ENCODE results near the gene SC5D. TPM values are rescaled to one million over a fixed set of nuclear protein-coding genes. Genes with fewer than 3 reads are reported as not detected.
A peak's percentile ranks its signal among the peaks of the same experiment; 100 is the strongest.

The SC5D gene
- total RNA-seq, 1 donor from 2014 or later = 55.3 TPM

DNA sequence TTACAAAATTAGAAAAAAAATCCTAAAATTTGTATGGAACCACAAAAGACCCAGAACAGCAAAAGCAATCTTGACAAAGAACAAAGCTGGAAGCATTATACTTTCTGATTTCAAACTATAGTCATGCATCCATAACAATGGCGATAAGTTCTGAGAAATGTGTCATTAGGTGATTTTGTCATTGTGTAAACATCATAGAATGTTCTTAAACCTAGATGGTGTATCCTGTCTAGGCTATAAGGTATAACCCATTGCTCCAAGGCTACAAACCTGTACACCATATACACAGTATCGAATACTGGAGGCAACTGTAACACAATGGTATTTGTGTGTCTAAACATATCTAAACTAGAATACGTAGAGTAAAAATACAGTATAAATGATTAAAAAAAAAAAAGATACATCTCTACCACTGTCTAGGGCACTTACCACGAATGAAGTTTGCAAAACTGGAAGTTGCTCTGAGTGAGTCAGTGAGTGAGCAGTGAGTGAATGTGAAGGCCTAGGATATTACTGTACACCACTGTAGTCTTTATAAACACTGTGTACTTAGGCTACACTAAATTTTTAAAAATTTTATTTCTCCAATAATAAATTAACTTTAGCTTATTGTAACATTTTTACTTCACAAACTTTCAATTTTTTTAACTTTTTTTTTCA, 18.1 kb upstream of the SC5D start:
- Histone ChIP-seq H3K4me3 (ENCODE audit: low read depth, low read length) (no peak overlapping the region), H3K36me3 (ENCODE audit: control insufficient read depth, insufficient read depth, low read length) (no peaks in the 10 kb centered on the region), H3K27me3 (ENCODE audit: control insufficient read depth, insufficient read depth, low read length) (no peaks in the 10 kb centered on the region)
- TF ChIP-seq, protein P1, sequence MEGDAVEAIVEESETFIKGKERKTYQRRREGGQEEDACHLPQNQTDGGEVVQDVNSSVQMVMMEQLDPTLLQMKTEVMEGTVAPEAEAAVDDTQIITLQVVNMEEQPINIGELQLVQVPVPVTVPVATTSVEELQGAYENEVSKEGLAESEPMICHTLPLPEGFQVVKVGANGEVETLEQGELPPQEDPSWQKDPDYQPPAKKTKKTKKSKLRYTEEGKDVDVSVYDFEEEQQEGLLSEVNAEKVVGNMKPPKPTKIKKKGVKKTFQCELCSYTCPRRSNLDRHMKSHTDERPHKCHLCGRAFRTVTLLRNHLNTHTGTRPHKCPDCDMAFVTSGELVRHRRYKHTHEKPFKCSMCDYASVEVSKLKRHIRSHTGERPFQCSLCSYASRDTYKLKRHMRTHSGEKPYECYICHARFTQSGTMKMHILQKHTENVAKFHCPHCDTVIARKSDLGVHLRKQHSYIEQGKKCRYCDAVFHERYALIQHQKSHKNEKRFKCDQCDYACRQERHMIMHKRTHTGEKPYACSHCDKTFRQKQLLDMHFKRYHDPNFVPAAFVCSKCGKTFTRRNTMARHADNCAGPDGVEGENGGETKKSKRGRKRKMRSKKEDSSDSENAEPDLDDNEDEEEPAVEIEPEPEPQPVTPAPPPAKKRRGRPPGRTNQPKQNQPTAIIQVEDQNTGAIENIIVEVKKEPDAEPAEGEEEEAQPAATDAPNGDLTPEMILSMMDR (IDR thresholded peaks at IDR 0.05; ENCODE audit: insufficient read depth, low read length, severe bottlenecking) = no peak
- peak; percentile 85 for DNase-seq (ENCODE audit: low read depth)
- no peak for FAIRE-seq

DNA sequence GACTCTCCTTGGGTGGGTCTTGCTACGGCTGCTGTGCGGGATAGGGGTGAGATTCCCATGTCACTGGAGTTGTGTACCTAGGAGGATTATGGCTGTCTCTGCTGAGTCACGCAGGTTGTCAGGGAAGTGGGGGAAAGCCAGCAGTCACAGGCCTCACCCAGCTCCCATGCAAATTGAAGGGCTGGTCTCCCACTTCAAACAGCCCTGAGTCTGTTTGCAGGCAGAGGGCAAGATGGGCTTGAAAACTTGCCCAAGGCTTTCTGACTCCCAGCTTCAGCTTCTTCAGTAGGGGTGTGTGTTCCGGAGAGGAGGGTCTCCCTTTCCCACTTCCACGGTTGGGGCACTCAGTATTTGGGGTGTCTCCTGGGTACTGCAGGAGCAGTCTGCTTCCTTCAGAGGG, 10.9 kb upstream of the SC5D start:
- FAIRE-seq = no peak
- Histone ChIP-seq H3K27me3 (ENCODE audit: control insufficient read depth, insufficient read depth, low read length) (no peaks in the 10 kb centered on the region), H3K4me3 (ENCODE audit: low read depth, low read length) (no peak overlapping the region), H3K36me3 (ENCODE audit: control insufficient read depth, insufficient read depth, low read length) (no peaks in the 10 kb centered on the region)
- TF ChIP-seq, protein P1 (IDR thresholded peaks at IDR 0.05; ENCODE audit: insufficient read depth, low read length, severe bottlenecking) = no peak
- peak; percentile 9 for DNase-seq (ENCODE audit: low read depth)

DNA sequence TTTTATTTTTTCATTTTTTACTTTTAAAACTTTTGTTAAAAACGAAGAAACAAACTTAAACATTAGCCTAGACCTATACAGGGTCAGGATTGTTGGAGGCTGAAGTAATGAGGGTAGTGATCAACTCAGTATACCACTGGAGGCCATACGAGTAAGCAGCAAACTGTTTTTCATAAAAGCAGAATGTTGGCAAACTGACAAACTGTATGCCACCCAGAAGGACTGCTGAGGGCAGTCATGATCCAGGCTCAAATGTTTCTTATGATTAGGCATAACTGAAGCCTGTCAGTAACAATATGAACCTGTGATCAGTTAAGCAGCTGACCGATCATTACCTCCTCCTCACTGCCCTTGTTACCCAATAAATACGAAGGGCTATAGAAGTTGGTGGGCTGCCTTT, 10.2 kb upstream of the SC5D start:
- Histone ChIP-seq H3K4me3 (ENCODE audit: low read depth, low read length) (no peak overlapping the region), H3K36me3 (ENCODE audit: control insufficient read depth, insufficient read depth, low read length) (no peaks in the 10 kb centered on the region), H3K27me3 (ENCODE audit: control insufficient read depth, insufficient read depth, low read length) (no peaks in the 10 kb centered on the region)
- TF ChIP-seq, protein P1 (IDR thresholded peaks at IDR 0.05; ENCODE audit: insufficient read depth, low read length, severe bottlenecking) = no peak
- FAIRE-seq = no peak
- peak; percentile 57 for DNase-seq (ENCODE audit: low read depth)

DNA sequence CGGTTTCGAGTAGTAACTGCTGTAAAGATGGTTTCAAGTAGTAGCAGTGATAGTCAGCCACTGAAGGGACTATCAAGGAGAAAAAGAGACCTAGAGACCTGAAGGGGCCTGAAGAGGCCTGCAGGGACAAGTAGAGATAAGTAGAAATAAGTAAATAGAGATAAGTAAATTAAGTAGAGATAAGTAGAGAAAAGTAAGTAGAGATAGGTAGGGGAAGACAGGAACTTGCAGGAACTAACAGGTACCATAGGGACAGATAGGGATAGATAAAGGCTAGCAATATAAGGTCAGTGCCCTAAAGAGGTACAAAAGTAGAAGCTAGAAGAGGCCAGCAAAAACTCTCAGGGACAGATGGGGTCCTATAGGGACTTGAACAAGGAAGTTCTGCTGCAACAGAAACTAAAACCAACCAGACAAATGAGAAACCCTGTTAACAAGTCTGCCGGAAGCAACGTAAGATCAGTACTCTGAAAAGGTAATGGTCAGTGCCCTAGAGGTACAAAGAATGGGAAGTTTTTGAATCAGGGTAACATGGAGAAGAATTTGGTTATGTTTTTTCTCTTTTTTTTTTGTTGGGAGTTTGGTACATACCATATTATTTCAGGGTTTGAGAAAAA, 9.6 kb upstream of the SC5D start:
- Histone ChIP-seq H3K27me3 (ENCODE audit: control insufficient read depth, insufficient read depth, low read length) (no peaks in the 10 kb centered on the region), H3K4me3 (ENCODE audit: low read depth, low read length) (no peak overlapping the region), H3K36me3 (ENCODE audit: control insufficient read depth, insufficient read depth, low read length) (no peaks in the 10 kb centered on the region)
- TF ChIP-seq, protein P1 (IDR thresholded peaks at IDR 0.05; ENCODE audit: insufficient read depth, low read length, severe bottlenecking) = no peak
- FAIRE-seq (no peak), DNase-seq (ENCODE audit: low read depth) (no peak)

DNA sequence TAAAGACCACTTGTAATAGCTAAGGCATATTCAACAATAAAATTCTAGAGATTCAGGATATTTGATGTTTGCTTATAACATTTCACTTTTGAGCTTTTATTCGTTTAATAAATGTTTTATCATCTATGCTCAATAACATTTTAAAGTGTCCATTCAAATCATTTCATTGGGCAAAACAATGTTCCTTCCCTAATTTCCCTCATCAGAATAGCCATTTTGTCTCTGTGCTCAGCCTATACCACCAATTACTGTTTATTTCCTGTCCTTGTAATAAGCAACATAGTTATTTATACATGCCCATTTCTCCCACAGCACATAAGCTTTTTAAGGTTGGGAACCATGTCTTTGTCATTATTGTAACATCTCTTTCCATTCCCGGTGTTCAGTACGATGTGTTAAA, 1.3 kb upstream of the SC5D start:
- DNase-seq (ENCODE audit: low read depth) (no peak), FAIRE-seq (no peak)
- TF ChIP-seq, protein P1 (IDR thresholded peaks at IDR 0.05; ENCODE audit: insufficient read depth, low read length, severe bottlenecking) = no peak
- no peaks in the 10 kb centered on the region for H3K36me3 ChIP-seq (ENCODE audit: control insufficient read depth, insufficient read depth, low read length)
- no peak overlapping the region for H3K4me3 ChIP-seq (ENCODE audit: low read depth, low read length)
- H3K27me3 ChIP-seq (ENCODE audit: control insufficient read depth, insufficient read depth, low read length) = no peaks in the 10 kb centered on the region
